NCI-H748 (cell line): ENCODE data around the gene ADK.
A peak's percentile ranks its signal among the peaks of the same experiment; 100 is the strongest.
"Not testable (repeated sequence)": the region's sequence is repeated elsewhere in the genome, so short reads cannot be mapped to it uniquely, and the experiment has no call there.

ENCODE experiments used
- DNase-seq: peaks from one replicate; lab custom pipeline; 2025; ENCODE audit not compliant: unreplicated experiment; lab: John Stamatoyannopoulos, UW

Gene ADK

GRCh38 chr10:74527611-74528010 lies 376.6 kb downstream of the ADK start:
- DNase-seq: not testable (repeated sequence)

- DNase-seq: no peak
Observed at GRCh38 chr10:74529205-74529604, 378.2 kb downstream of the ADK start.

GRCh38 chr10:74530981-74531380 lies 380.0 kb downstream of the ADK start:
- no peak for DNase-seq

GRCh38 chr10:74539317-74539716 lies 388.3 kb downstream of the ADK start:
- no peak for DNase-seq

- no peak for DNase-seq
Observed at GRCh38 chr10:74541375-74541774, 390.4 kb downstream of the ADK start.

GRCh38 chr10:74542077-74542476 lies 391.1 kb downstream of the ADK start:
- DNase-seq: no peak

GRCh38 chr10:74543276-74543675 lies 392.3 kb downstream of the ADK start:
- DNase-seq: no peak

- DNase-seq: no peak
Observed at GRCh38 chr10:74544106-74544505, 393.1 kb downstream of the ADK start.

GRCh38 chr10:74548676-74549075 lies 397.7 kb downstream of the ADK start:
- no peak for DNase-seq

GRCh38 chr10:74556072-74556705 lies 405.2 kb downstream of the ADK start:
- DNase-seq: no peak

- no peak for DNase-seq
Observed at GRCh38 chr10:74557098-74557497, 406.1 kb downstream of the ADK start.

- no peak for DNase-seq
Observed at GRCh38 chr10:74558403-74558802, 407.4 kb downstream of the ADK start.

- no peak for DNase-seq
Observed at GRCh38 chr10:74558897-74559296, 407.9 kb downstream of the ADK start.

GRCh38 chr10:74568896-74569295 lies 417.9 kb downstream of the ADK start:
- not testable (repeated sequence) for DNase-seq

GRCh38 chr10:74573497-74573896 lies 422.5 kb downstream of the ADK start:
- not testable (repeated sequence) for DNase-seq

GRCh38 chr10:74575191-74575720 lies 424.2 kb downstream of the ADK start:
- DNase-seq: no peak

- DNase-seq: no peak
Observed at GRCh38 chr10:74575912-74576311, 424.9 kb downstream of the ADK start.

GRCh38 chr10:74576586-74576985 lies 425.6 kb downstream of the ADK start:
- no peak for DNase-seq

- DNase-seq: not testable (repeated sequence)
Observed at GRCh38 chr10:74580438-74580837, 429.4 kb downstream of the ADK start.

- DNase-seq: no peak
Observed at GRCh38 chr10:74582566-74582965, 431.5 kb downstream of the ADK start.

- peak; percentile 87 for DNase-seq
Observed at GRCh38 chr10:74585231-74586087, 434.4 kb downstream of the ADK start.

GRCh38 chr10:74586088-74586585 lies 435.1 kb downstream of the ADK start:
- DNase-seq: peak; percentile 31
